Brain microvascular endothelial cell (primary cell): ENCODE results near the gene FADS2.
A peak's percentile ranks its signal among the peaks of the same experiment; 100 is the strongest.

Experiments used
- DNase-seq: peaks from one replicate; pipeline ENCODE4 v3.0.0-alpha.2; 2020
- H3K27ac ChIP-seq: fragments of 250-450 bp; sonication (Bioruptor Pico); 2 replicates; pipeline ENCODE4 v1.5.1; 2020; ENCODE audit warnings: mild to moderate bottlenecking, moderate library complexity
- H3K27me3 ChIP-seq: fragments of 250-450 bp; sonication (Bioruptor Pico); replicated peaks from 2 replicates; pipeline ENCODE4 v1.5.1; 2020; ENCODE audit warnings: mild to moderate bottlenecking
- H3K36me3 ChIP-seq: fragments of 250-450 bp; sonication (Bioruptor Pico); replicated peaks from 2 replicates; pipeline ENCODE4 v1.5.1; 2020; ENCODE audit warnings: mild to moderate bottlenecking
- H3K4me3 ChIP-seq: 2 replicates; pipeline ENCODE4 v1.5.1; 2011; ENCODE audit warnings: low read depth, mild to moderate bottlenecking, control low read depth, low read length, moderate library complexity
- CTCF ChIP-seq: IDR thresholded peaks from 2 replicates; pipeline ENCODE4 v1.5.1; 2011; ENCODE audit warnings: low read depth, mild to moderate bottlenecking, moderate library complexity, low read length, control low read depth, inconsistent platforms; ENCODE audit errors: missing control alignments
- in situ Hi-C: cut with HindIII; loops from 2 replicates; pipeline ENCODE4 v1.10.0; 2017; ENCODE audit warnings: low sequenced_read_pairs, low pct_ligation_motif_present

The FADS2 gene

GRCh38 chr11:61785837-61786402 lies 42.2 kb upstream of the FADS2 start:
- in situ Hi-C loops: no loop called here
- H3K36me3 ChIP-seq: peaks cover 82% of the 10 kb centered on the region
- no peak for TF ChIP-seq CTCF

GRCh38 chr11:61787928-61788491 lies 40.1 kb upstream of the FADS2 start:
- no peaks in the 10 kb centered on the region for H3K27me3 ChIP-seq
- peak; percentile 84 for TF ChIP-seq CTCF
- peak; percentile 59 for DNase-seq
- H3K27ac ChIP-seq: no peak overlapping the region
- in situ Hi-C loops: no loop called here
- no peak overlapping the region for H3K4me3 ChIP-seq
- peaks cover 65% of the 10 kb centered on the region for H3K36me3 ChIP-seq

More at GRCh38 chr11:61785837-61786402, 42.2 kb upstream of the FADS2 start:
- DNase-seq: no peak
- Histone ChIP-seq H3K4me3 (no peak overlapping the region), H3K27ac (no peak overlapping the region), H3K27me3 (no peaks in the 10 kb centered on the region)

- Histone ChIP-seq H3K27me3 (no peaks in the 10 kb centered on the region), H3K4me3 (peak overlapping the region; percentile 86), H3K27ac (peak overlapping the region; percentile 100), H3K36me3 (peaks cover 32% of the 10 kb centered on the region)
- peak; percentile 4 for TF ChIP-seq CTCF
- in situ Hi-C loops: no loop called here
- DNase-seq: peak; percentile 96
Measured at GRCh38 chr11:61791737-61792309, 36.3 kb upstream of the FADS2 start.

GRCh38 chr11:61792310-61793082 lies 35.6 kb upstream of the FADS2 start, which contains the start of the genes FEN1 and TMEM258:
Gene FEN1 (plus strand): TSS chr11:61792911. CDS start chr11:61795362, 2,451 bp downstream.
Gene TMEM258 (minus strand): TSS chr11:61792599. CDS start chr11:61792558, 41 bp downstream.
- Histone ChIP-seq H3K27ac (peak within 1 kb of the TSS; percentile 100), H3K36me3 (peaks cover 26% of the 10 kb centered on the region), H3K4me3 (peak within 1 kb of the TSS; percentile 86), H3K27me3 (no peaks in the 10 kb centered on the region)
- in situ Hi-C loops: no loop called here
- no peak for TF ChIP-seq CTCF
- DNase-seq: peak; percentile 89

GRCh38 chr11:61793083-61793828 lies 34.8 kb upstream of the FADS2 start:
- Histone ChIP-seq H3K36me3 (peaks cover 20% of the 10 kb centered on the region), H3K27me3 (no peaks in the 10 kb centered on the region), H3K4me3 (peak overlapping the region; percentile 86), H3K27ac (peak overlapping the region; percentile 100)
- no peak for TF ChIP-seq CTCF
- in situ Hi-C loops: no loop called here
- no peak for DNase-seq
